HG03571 (cell line): ENCODE data around the gene FAM181A.

Source experiments
- ATAC-seq: cut with Tn5 transposase; IDR thresholded peaks from one replicate; pipeline ENCODE4 v1.9.1; 2021; ENCODE audit not compliant: unreplicated experiment

The FAM181A gene

GRCh38 chr14:93926873-93927799 is at the start of gene FAM181A:
TSS of gene FAM181A (plus strand) at chr14:93927344. CDS start at chr14:93928286, 942 bp downstream.
- ATAC-seq, result no peak

- ATAC-seq, result no peak
These were observed 48.9 kb upstream of the FAM181A start for GRCh38 chr14:93878212-93878611.

DNA sequence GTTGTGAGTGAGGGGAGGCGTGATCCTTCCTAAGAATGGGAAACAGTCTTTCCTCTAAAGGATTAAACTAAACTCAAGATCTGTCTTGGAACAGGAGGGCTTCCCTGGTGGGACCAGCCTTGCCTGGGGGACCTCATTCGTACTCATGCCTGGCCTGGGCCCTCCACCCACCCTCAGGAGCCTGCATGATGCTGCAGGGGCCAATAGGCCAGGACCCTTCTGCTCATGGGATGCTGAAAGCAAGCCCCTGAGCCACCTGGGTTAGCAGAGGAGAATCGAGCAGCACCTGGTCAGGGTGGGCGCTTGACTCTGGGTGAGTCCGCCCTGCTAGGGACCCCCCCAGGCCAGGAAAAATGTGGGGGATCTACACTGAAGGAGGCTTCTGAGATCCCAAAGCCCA is 48.3 kb upstream of the FAM181A start:
- ATAC-seq, result no peak

DNA sequence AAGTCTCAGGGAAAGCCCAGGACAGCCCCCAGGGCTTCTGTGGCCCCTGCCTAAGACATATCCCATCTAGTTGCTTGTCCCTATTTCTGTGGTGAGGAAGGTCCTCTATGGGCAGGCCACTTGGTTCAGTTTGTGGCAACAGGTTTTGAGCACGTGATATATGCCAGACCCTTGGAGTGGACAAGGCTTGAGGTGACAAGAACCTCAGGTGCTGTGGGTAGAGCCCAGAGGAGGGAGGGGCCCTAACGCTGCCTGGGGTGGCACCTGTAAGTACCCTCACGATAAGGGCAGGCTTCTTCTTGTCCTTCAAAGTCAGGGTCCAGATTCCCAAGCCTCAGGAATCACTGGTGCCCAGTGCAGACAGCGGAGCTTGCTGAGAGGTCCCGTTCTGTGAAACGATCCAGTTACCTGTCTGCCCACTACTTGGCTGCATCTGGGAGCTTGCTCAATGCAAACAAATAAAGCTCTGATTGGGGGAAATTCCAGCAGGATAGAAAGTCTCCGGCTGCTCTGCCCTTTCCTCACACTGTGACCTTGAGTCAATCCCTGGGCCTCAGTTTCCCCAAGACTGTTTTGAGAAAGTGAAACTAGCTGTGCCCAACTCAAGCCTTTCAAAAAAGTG is 47.7 kb upstream of the FAM181A start:
- ATAC-seq, result no peak

- no peak for ATAC-seq
These were observed 46.9 kb upstream of the FAM181A start for GRCh38 chr14:93880021-93880820.

GRCh38 chr14:93884950-93885349 is 42.2 kb upstream of the FAM181A start:
- ATAC-seq, result no peak

- ATAC-seq, result no peak
These were observed 38.1 kb upstream of the FAM181A start for GRCh38 chr14:93888995-93889394.

DNA sequence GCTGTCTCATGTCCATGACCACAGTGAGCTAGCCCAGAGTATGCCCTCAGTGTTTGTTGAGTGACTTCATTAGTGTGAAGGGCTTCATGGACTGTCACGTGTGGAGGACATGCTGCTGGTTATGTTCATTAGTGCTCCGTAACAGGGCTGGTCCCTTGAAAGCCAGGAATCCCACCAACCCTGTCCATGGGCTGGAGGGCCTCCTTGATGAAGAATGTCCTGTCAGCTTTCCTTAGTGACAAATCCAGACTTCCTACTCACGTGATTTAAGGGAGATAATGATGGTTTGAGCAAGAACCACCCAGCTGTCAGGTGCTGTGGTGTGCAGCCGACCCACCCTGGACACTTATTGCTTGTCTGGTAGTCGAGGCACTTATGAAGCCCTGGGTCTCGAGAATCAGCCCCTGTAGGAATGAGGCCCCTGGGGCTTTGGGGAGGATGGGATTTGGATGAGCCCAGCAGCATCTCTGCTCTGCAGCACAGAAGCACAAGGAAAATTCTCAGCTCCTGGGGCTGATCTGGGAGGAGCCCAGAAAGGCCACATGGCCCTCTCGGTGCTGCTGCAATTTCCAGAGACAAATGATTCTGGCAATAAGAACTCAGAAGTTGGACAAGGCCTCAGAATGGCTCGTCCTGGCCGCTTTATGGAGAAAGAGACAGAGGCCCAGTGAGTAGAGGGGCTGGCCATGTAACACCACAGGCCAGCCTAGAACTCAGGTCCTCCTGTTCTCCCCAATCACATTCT is 37.2 kb upstream of the FAM181A start:
- ATAC-seq, result no peak

DNA sequence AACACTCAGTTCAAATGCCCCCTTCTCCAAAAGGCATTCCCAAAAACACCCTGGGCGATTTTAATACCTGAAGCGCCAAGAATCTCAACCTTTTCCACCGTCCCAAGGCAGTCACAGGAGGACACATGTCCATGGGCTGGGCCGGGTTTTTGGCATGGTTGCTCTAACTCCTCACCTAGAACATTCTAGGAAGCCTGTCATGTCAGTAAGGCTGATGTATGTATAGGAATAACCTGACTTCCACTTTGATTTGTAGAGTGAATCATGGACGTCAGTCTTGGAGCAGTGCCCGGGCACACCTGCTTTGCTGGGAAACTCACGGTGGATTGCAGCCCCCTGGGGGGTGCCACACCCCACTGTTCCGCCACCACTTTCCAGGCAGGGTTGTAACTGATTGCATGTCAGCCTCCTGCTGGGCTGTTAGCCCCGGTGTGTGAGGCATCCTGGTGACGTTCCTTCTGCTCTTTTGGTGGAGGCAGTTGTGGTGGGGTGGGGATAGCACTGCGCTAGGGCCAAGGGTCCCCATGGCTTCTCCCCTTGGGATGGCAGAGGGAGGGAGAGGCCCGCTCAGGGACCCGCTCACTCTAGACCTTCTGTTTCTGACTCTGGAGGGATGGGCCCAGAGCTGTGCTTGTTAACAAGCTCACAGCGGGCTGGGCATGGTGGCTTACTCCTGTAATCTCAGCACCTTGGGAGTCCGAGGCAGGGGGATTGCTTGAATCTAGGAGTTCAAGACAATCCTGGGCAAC is 35.2 kb upstream of the FAM181A start:
- no peak for ATAC-seq

- no peak for ATAC-seq
These were observed 34.7 kb upstream of the FAM181A start for GRCh38 chr14:93892505-93892839.

- ATAC-seq, result no peak
These were observed 34.1 kb upstream of the FAM181A start for GRCh38 chr14:93892923-93893558.

GRCh38 chr14:93893661-93894261 is 33.4 kb upstream of the FAM181A start:
- ATAC-seq, result no peak

GRCh38 chr14:93895023-93895604 is 32.0 kb upstream of the FAM181A start:
- no peak for ATAC-seq

DNA sequence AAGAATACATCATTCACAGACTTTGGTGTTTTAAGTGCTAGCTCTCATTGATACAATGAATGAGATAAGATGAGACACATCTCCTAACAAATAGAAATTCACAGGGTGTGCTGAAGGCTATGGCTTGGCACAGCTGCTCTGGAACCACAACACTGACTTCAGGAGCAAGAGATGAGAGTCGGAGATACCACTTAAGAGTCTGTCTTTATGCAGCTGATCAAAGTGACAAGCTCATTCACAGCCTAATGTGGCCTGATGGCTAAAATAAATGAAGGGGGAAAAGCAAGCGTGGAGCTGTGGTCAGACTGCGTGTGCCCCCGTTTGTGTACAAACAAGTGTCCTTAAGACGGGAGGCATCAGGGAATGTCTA is 29.7 kb upstream of the FAM181A start:
- no peak for ATAC-seq

GRCh38 chr14:93898081-93898611 is 29.0 kb upstream of the FAM181A start:
- ATAC-seq, result no peak

GRCh38 chr14:93898731-93899130 is 28.4 kb upstream of the FAM181A start:
- no peak for ATAC-seq

GRCh38 chr14:93901813-93902212 is 25.3 kb upstream of the FAM181A start:
- no peak for ATAC-seq

DNA sequence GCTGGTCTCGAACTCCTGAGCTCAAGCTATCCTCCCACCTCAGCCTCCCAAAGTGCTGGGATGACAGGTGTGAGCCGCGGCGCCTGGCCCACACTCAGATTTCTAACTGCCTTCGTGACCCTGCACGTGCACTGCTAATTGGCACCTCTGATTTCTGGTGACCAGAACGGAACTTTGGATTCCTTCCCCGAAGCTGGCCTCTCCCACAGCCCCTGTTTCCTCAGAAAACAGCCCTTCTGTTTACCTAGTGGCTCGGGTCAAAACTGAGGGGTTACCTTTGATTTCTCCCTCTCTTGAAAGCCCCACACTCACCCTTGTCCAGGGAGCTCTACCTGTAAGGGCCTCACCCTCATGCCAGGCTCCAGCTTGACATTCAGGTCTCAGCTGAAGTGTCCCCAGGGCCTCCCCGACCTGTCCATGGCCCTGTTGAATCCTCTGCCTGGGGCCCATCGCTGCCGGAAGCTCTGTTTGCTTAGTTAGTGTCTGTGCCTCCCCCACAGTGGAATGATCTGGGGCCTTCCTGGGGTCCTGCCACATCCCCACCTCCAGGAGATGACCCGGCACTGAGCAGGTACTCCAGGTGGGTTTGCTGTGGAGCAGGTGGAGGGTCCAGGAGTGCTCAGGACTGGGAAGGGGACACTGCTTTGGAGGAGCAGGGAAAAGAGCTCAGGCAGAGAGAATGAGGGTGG is 24.4 kb upstream of the FAM181A start:
- ATAC-seq, result no peak
